ENCODE data around the gene FBN1.

The FBN1 gene

GRCh38 chr15:48388910-48389309 is 256.6 kb downstream of the FBN1 start:
- no peak for DNase-seq

GRCh38 chr15:48388016-48388851 is 257.3 kb downstream of the FBN1 start:
- DNase-seq: no peak

- no peak for DNase-seq
Measured at GRCh38 chr15:48385031-48385830, 260.3 kb downstream of the FBN1 start.

- no peak for DNase-seq
Measured at GRCh38 chr15:48384616-48385015, 260.9 kb downstream of the FBN1 start.

- DNase-seq: no peak
Measured at GRCh38 chr15:48383031-48383430, 262.5 kb downstream of the FBN1 start.

GRCh38 chr15:48381861-48382260 is 263.6 kb downstream of the FBN1 start:
- no peak for DNase-seq

- DNase-seq: no peak
Measured at GRCh38 chr15:48380198-48380597, 265.3 kb downstream of the FBN1 start.

- DNase-seq: no peak
Measured at GRCh38 chr15:48375767-48376166, 269.7 kb downstream of the FBN1 start.

- no peak for DNase-seq
Measured at GRCh38 chr15:48374472-48374871, 271.0 kb downstream of the FBN1 start.

GRCh38 chr15:48373821-48374451 is 271.6 kb downstream of the FBN1 start:
- no peak for DNase-seq

- no peak for DNase-seq
Measured at GRCh38 chr15:48371961-48372360, 273.5 kb downstream of the FBN1 start.

GRCh38 chr15:48371550-48371949 is 274.0 kb downstream of the FBN1 start:
- DNase-seq: no peak

GRCh38 chr15:48370460-48370859 is 275.0 kb downstream of the FBN1 start:
- DNase-seq: no peak

GRCh38 chr15:48367483-48367882 is 278.0 kb downstream of the FBN1 start:
- DNase-seq: no peak

- DNase-seq: no peak
Measured at GRCh38 chr15:48366584-48367312, 278.8 kb downstream of the FBN1 start.

GRCh38 chr15:48365575-48365974 is 279.9 kb downstream of the FBN1 start:
- DNase-seq: no peak

GRCh38 chr15:48363474-48363873 is 282.0 kb downstream of the FBN1 start:
- DNase-seq: no peak

GRCh38 chr15:48361685-48362084 is 283.8 kb downstream of the FBN1 start:
- no peak for DNase-seq

GRCh38 chr15:48360841-48361240 is 284.7 kb downstream of the FBN1 start:
- DNase-seq: no peak
